ENCODE data around the gene SEPTIN2. TPM values are rescaled to one million over a fixed set of nuclear protein-coding genes. Genes with fewer than 3 reads are reported as not detected.

Gene SEPTIN2
- total RNA-seq, 1 experiment from 2014 or later: 517 TPM

GRCh38 chr2:241329669-241330615 is 14.2 kb downstream of the SEPTIN2 start:
- Histone ChIP-seq H3K27ac (no peak overlapping the region), H3K9me3 (replicated peaks) (no peaks in the 10 kb centered on the region), H3K4me3 (no peak overlapping the region), H3K4me1 (replicated peaks) (no peaks in the 10 kb centered on the region), H3K27me3 (replicated peaks) (no peaks in the 10 kb centered on the region), H3K36me3 (peaks cover 97% of the 10 kb centered on the region)
- no peak for DNase-seq (ENCODE audit: low read depth in 1 of 2, low spot score in 2 of 2)

GRCh38 chr2:241330616-241330981 is 14.9 kb downstream of the SEPTIN2 start:
- Histone ChIP-seq H3K4me3 (no peak overlapping the region), H3K36me3 (peaks cover 97% of the 10 kb centered on the region), H3K27ac (no peak overlapping the region), H3K27me3 (replicated peaks) (no peaks in the 10 kb centered on the region), H3K9me3 (replicated peaks) (no peaks in the 10 kb centered on the region), H3K4me1 (replicated peaks) (no peaks in the 10 kb centered on the region)
- DNase-seq (ENCODE audit: low read depth in 1 of 2, low spot score in 2 of 2): no peak

GRCh38 chr2:241334813-241335212 is 19.1 kb downstream of the SEPTIN2 start:
- Histone ChIP-seq H3K4me3 (no peak overlapping the region), H3K27me3 (replicated peaks) (no peaks in the 10 kb centered on the region), H3K27ac (no peak overlapping the region), H3K4me1 (replicated peaks) (no peaks in the 10 kb centered on the region), H3K36me3 (peaks cover 92% of the 10 kb centered on the region), H3K9me3 (replicated peaks) (no peaks in the 10 kb centered on the region)
- DNase-seq (ENCODE audit: low read depth in 1 of 2, low spot score in 2 of 2): no peak

GRCh38 chr2:241339839-241340630 is 24.3 kb downstream of the SEPTIN2 start:
- H3K36me3 ChIP-seq: peaks cover 92% of the 10 kb centered on the region
- H3K4me1 ChIP-seq (replicated peaks): no peaks in the 10 kb centered on the region
- no peak overlapping the region for H3K27ac ChIP-seq
- H3K4me3 ChIP-seq: no peak overlapping the region
- no peak for DNase-seq (ENCODE audit: low read depth in 1 of 2, low spot score in 2 of 2)
- H3K9me3 ChIP-seq (replicated peaks): no peaks in the 10 kb centered on the region
- H3K27me3 ChIP-seq (replicated peaks): no peaks in the 10 kb centered on the region

- Histone ChIP-seq H3K9me3 (replicated peaks) (no peaks in the 10 kb centered on the region), H3K36me3 (peaks cover 92% of the 10 kb centered on the region), H3K4me3 (no peak overlapping the region), H3K27ac (no peak overlapping the region), H3K4me1 (replicated peaks) (no peaks in the 10 kb centered on the region), H3K27me3 (replicated peaks) (no peaks in the 10 kb centered on the region)
- DNase-seq (ENCODE audit: low read depth in 1 of 2, low spot score in 2 of 2): no peak
Observed at GRCh38 chr2:241340631-241341163, 25.0 kb downstream of the SEPTIN2 start.

GRCh38 chr2:241344925-241345651 is 29.4 kb downstream of the SEPTIN2 start:
- Histone ChIP-seq H3K27me3 (replicated peaks) (no peaks in the 10 kb centered on the region), H3K4me1 (replicated peaks) (no peaks in the 10 kb centered on the region), H3K9me3 (replicated peaks) (no peaks in the 10 kb centered on the region), H3K27ac (no peak overlapping the region), H3K4me3 (no peak overlapping the region), H3K36me3 (peaks cover 95% of the 10 kb centered on the region)
- no peak for DNase-seq (ENCODE audit: low read depth in 1 of 2, low spot score in 2 of 2)

GRCh38 chr2:241349941-241350340 is 34.2 kb downstream of the SEPTIN2 start:
- Histone ChIP-seq H3K9me3 (replicated peaks) (no peaks in the 10 kb centered on the region), H3K36me3 (peaks cover 88% of the 10 kb centered on the region), H3K27ac (no peak overlapping the region), H3K4me1 (replicated peaks) (no peaks in the 10 kb centered on the region), H3K4me3 (no peak overlapping the region), H3K27me3 (replicated peaks) (no peaks in the 10 kb centered on the region)
- DNase-seq (ENCODE audit: low read depth in 1 of 2, low spot score in 2 of 2): no peak

GRCh38 chr2:241350530-241350877 is 34.8 kb downstream of the SEPTIN2 start:
- Histone ChIP-seq H3K27ac (no peak overlapping the region), H3K9me3 (replicated peaks) (no peaks in the 10 kb centered on the region), H3K36me3 (peaks cover 85% of the 10 kb centered on the region), H3K4me3 (no peak overlapping the region), H3K4me1 (replicated peaks) (0 out of 2 replicates have a peak, but pooled peaks cover 3% of the 10 kb centered on the region), H3K27me3 (replicated peaks) (no peaks in the 10 kb centered on the region)
- no peak for DNase-seq (ENCODE audit: low read depth in 1 of 2, low spot score in 2 of 2)

GRCh38 chr2:241350878-241351639 is 35.3 kb downstream of the SEPTIN2 start:
- Histone ChIP-seq H3K9me3 (replicated peaks) (no peaks in the 10 kb centered on the region), H3K36me3 (peaks cover 80% of the 10 kb centered on the region), H3K27ac (no peak overlapping the region), H3K4me1 (replicated peaks) (0 out of 2 replicates have a peak, but pooled peaks cover 3% of the 10 kb centered on the region), H3K4me3 (no peak overlapping the region), H3K27me3 (replicated peaks) (no peaks in the 10 kb centered on the region)
- DNase-seq (ENCODE audit: low read depth in 1 of 2, low spot score in 2 of 2): no peak

- no peak overlapping the region for H3K4me3 ChIP-seq
- 0 out of 2 replicates have a peak, but pooled peaks cover 3% of the 10 kb centered on the region for H3K4me1 ChIP-seq (replicated peaks)
- no peak for DNase-seq (ENCODE audit: low read depth in 1 of 2, low spot score in 2 of 2)
- no peaks in the 10 kb centered on the region for H3K27me3 ChIP-seq (replicated peaks)
- H3K9me3 ChIP-seq (replicated peaks): no peaks in the 10 kb centered on the region
- H3K36me3 ChIP-seq: peaks cover 79% of the 10 kb centered on the region
- H3K27ac ChIP-seq: no peak overlapping the region
Observed at GRCh38 chr2:241351640-241352031, 35.9 kb downstream of the SEPTIN2 start.

GRCh38 chr2:241352227-241352626 is 36.5 kb downstream of the SEPTIN2 start:
- peaks cover 73% of the 10 kb centered on the region for H3K36me3 ChIP-seq
- no peak for DNase-seq (ENCODE audit: low read depth in 1 of 2, low spot score in 2 of 2)
- no peak overlapping the region for H3K4me3 ChIP-seq
- H3K4me1 ChIP-seq (replicated peaks): peaks cover 3% of the 10 kb centered on the region
- H3K27me3 ChIP-seq (replicated peaks): no peaks in the 10 kb centered on the region
- no peak overlapping the region for H3K27ac ChIP-seq
- no peaks in the 10 kb centered on the region for H3K9me3 ChIP-seq (replicated peaks)

- peaks cover 15% of the 10 kb centered on the region for H3K4me1 ChIP-seq (replicated peaks)
- H3K9me3 ChIP-seq (replicated peaks): no peaks in the 10 kb centered on the region
- peaks cover 55% of the 10 kb centered on the region for H3K36me3 ChIP-seq
- peak; percentile 38 to 57 for DNase-seq (ENCODE audit: low read depth in 1 of 2, low spot score in 2 of 2)
- peak overlapping the region; percentile 5; the same call in 1 of the 2 replicates for H3K4me3 ChIP-seq
- no peaks in the 10 kb centered on the region for H3K27me3 ChIP-seq (replicated peaks)
- H3K27ac ChIP-seq: no peak overlapping the region
Observed at GRCh38 chr2:241354668-241355658, 39.2 kb downstream of the SEPTIN2 start.
